ENCODE data around the gene ORC3. TPM values are rescaled to one million over a fixed set of nuclear protein-coding genes. Genes with fewer than 3 reads are reported as not detected.
A peak's percentile ranks its signal among the peaks of the same experiment; 100 is the strongest.

Gene ORC3
- total and polyA plus RNA-seq, 2 donors (not counting 3 experiments of a cell fraction or from before 2014, with no cell fraction given): 9.2 to 17.9 TPM

DNA sequence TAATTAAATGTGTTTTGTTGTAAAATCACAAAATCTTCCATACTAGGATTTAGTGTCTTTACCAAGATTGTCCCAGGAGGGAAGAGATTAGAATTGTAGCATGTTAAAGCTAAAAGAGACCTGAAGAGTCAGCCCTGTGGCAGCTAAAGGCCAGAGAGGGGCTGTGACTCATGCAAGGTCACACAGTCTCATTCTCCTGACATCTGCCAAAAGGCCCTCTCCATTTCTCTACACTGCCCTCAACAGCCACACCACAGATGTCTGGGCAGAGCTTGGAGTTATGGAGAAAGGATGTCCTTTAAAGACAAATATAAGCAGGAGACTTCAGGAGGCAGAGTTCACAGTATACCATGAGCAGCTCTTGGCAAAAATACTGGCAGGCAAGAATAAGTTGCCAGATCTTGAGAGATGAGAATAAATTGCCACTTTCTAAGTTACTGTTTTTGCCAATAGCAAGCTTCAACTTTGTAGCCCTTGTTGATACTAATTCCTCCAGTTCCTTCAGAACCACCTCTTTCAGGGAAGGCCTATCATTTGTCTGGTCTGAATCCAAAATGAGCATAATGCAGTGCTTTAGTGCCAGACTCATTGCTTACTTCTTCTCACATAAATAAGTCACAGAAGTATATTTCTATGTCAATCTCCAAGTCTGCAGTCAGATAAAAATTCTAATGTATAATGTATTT lies 70.4 kb downstream of the ORC3 start:
- Histone ChIP-seq H3K4me1 (ENCODE audit: control insufficient read depth, extremely low read depth, insufficient read depth, low read length) (peaks cover 10% of the 10 kb centered on the region), H2AFZ (ENCODE audit: low read depth, low read length) (no peak overlapping the region), H3K9me1 (replicated peaks; ENCODE audit: control insufficient read depth, extremely low read depth, insufficient read depth, low read length) (no peaks in the 10 kb centered on the region), H3K79me2 (ENCODE audit: control insufficient read depth, insufficient read depth, low read length) (no peaks in the 10 kb centered on the region), H3K4me2 (ENCODE audit: insufficient read depth, low read length) (no peak overlapping the region), H3K9me3 (replicated peaks; ENCODE audit: control insufficient read depth, insufficient read depth, low read length) (no peaks in the 10 kb centered on the region), H3K27me3 (ENCODE audit: control insufficient read depth in 2 of 2, insufficient read depth in 2 of 2, low read length in 2 of 2) (no peaks in the 10 kb centered on the region), H3K27ac (ENCODE audit: insufficient read depth, low read depth, low read length) (no peak overlapping the region), H4K20me1 (replicated peaks; ENCODE audit: control insufficient read depth, extremely low read depth, insufficient read depth, low read length) (no peaks in the 10 kb centered on the region), H3K36me3 (ENCODE audit: control insufficient read depth in 2 of 2, extremely low read depth in 1 of 2, insufficient read depth in 2 of 2, low read length in 2 of 2) (no peaks in the 10 kb centered on the region), H3K9ac (replicated peaks; ENCODE audit: extremely low read depth, insufficient read depth, low read length) (no peak overlapping the region), H3K4me3 (replicated peaks in 1 of 3; ENCODE audit: insufficient read depth in 1 of 3, low read depth in 1 of 3, low read length in 3 of 3) (no peak overlapping the region)
- intact Hi-C loops (cut with micrococcal nuclease) (no loop called here), dilution Hi-C loops (cut with MboI; ENCODE audit: extremely low pct_ligation_motif_present, low sequenced_read_pairs) (no loop called here)
- ChIA-PET CTCF (interaction anchor here (1.0 to 1.2 kb wide), 3 partner anchors 9 to 521 kb away, joined by 3 read pairs; no protein-coding TSS in a partner anchor), POLR2A (interaction anchor here (0.6 kb wide), 1 partner anchor 166 kb away, joined by 3 read pairs; no protein-coding TSS in a partner anchor)
- DNase-seq (ENCODE audit: low read depth, low spot score) (peak; percentile 22), FAIRE-seq (peak; percentile 60)
- TF ChIP-seq MYC (IDR thresholded peaks at IDR 0.05; ENCODE audit: low read depth, low read length) (no peak), EZH2 (IDR thresholded peaks at IDR 0.05; ENCODE audit: borderline replicate concordance, low read depth, low read length, severe bottlenecking) (no peak), FOS (IDR thresholded peaks at IDR 0.05; ENCODE audit: borderline replicate concordance, insufficient read depth, low read length) (peak; percentile 58), POLR2A (IDR thresholded peaks at IDR 0.05; ENCODE audit: low read depth, low read length) (no peak)
- BruUV-seq (replicated peaks): no TSS peak

GRCh38 chr6:87661016-87661415 lies 71.1 kb downstream of the ORC3 start:
- Histone ChIP-seq H4K20me1 (replicated peaks; ENCODE audit: control insufficient read depth, extremely low read depth, insufficient read depth, low read length) (no peaks in the 10 kb centered on the region), H3K27ac (ENCODE audit: insufficient read depth, low read depth, low read length) (no peak overlapping the region), H3K36me3 (ENCODE audit: control insufficient read depth in 2 of 2, extremely low read depth in 1 of 2, insufficient read depth in 2 of 2, low read length in 2 of 2) (no peaks in the 10 kb centered on the region), H3K9me1 (replicated peaks; ENCODE audit: control insufficient read depth, extremely low read depth, insufficient read depth, low read length) (no peaks in the 10 kb centered on the region), H3K4me2 (ENCODE audit: insufficient read depth, low read length) (no peak overlapping the region), H2AFZ (ENCODE audit: low read depth, low read length) (no peak overlapping the region), H3K4me1 (ENCODE audit: control insufficient read depth, extremely low read depth, insufficient read depth, low read length) (peaks cover 10% of the 10 kb centered on the region), H3K79me2 (ENCODE audit: control insufficient read depth, insufficient read depth, low read length) (no peaks in the 10 kb centered on the region), H3K9me3 (replicated peaks; ENCODE audit: control insufficient read depth, insufficient read depth, low read length) (no peaks in the 10 kb centered on the region), H3K9ac (replicated peaks; ENCODE audit: extremely low read depth, insufficient read depth, low read length) (no peak overlapping the region), H3K4me3 (replicated peaks in 1 of 3; ENCODE audit: insufficient read depth in 1 of 3, low read depth in 1 of 3, low read length in 3 of 3) (no peak overlapping the region), H3K27me3 (ENCODE audit: control insufficient read depth in 2 of 2, insufficient read depth in 2 of 2, low read length in 2 of 2) (no peaks in the 10 kb centered on the region)
- BruUV-seq (replicated peaks): no TSS peak
- ChIA-PET CTCF (interaction anchor here (1.0 to 1.2 kb wide), 3 partner anchors 8 to 522 kb away, joined by 3 read pairs; no protein-coding TSS in a partner anchor), POLR2A (no interaction called here)
- FAIRE-seq: no peak
- TF ChIP-seq MYC (IDR thresholded peaks at IDR 0.05; ENCODE audit: low read depth, low read length) (no peak), EZH2 (IDR thresholded peaks at IDR 0.05; ENCODE audit: borderline replicate concordance, low read depth, low read length, severe bottlenecking) (no peak), GATA2 (IDR thresholded peaks at IDR 0.05; ENCODE audit: insufficient read depth, insufficient read length, low read depth, low read length) (no peak), POLR2A (IDR thresholded peaks at IDR 0.05; ENCODE audit: low read depth, low read length) (no peak), CTCF (IDR thresholded peaks at IDR 0.05; ENCODE audit: extremely low read depth in 1 of 2, insufficient read depth in 1 of 2, low read depth in 1 of 2, low read length in 2 of 2) (no peak), JUN (IDR thresholded peaks at IDR 0.05; ENCODE audit: borderline replicate concordance, insufficient read depth, insufficient read length, low read depth) (no peak), FOS (IDR thresholded peaks at IDR 0.05; ENCODE audit: borderline replicate concordance, insufficient read depth, low read length) (no peak), POLR2AphosphoS5 (IDR thresholded peaks at IDR 0.05; ENCODE audit: insufficient read depth, low read depth, low read length) (no peak)
- TF ChIP-seq, protein P1, sequence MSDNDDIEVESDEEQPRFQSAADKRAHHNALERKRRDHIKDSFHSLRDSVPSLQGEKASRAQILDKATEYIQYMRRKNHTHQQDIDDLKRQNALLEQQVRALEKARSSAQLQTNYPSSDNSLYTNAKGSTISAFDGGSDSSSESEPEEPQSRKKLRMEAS (IDR thresholded peaks at IDR 0.05; ENCODE audit: insufficient read depth, insufficient read length): no peak
- intact Hi-C loops (cut with micrococcal nuclease) (no loop called here), dilution Hi-C loops (cut with MboI; ENCODE audit: extremely low pct_ligation_motif_present, low sequenced_read_pairs) (no loop called here)
- DNase-seq (ENCODE audit: low read depth, low spot score): no peak
